Measurements from ENCODE around the gene SOX14.

DNA sequence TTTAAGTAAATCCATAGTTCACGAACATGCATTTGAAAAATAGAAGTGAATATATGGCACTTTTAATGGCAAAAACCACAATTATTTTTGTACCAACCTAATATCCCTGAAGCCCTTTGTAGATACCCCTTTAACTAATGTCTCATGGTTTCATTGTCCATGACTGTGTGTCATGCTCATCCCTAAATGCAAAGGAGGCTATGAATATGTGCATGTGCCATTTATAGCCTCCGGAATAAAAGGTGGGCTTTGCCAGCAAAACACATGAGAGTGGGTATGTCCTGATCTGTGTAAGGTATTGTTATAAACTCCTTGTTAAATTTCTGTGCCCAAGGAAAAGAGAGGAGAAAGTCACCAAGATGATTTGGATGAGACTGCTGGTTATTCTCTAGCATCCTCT lies 20.5 kb upstream of the SOX14 start:
- TF ChIP-seq EZH2 (IDR thresholded peaks at IDR 0.05; ENCODE audit: borderline replicate concordance, low read depth, low read length, severe bottlenecking), result no peak
- TF ChIP-seq, protein P1, sequence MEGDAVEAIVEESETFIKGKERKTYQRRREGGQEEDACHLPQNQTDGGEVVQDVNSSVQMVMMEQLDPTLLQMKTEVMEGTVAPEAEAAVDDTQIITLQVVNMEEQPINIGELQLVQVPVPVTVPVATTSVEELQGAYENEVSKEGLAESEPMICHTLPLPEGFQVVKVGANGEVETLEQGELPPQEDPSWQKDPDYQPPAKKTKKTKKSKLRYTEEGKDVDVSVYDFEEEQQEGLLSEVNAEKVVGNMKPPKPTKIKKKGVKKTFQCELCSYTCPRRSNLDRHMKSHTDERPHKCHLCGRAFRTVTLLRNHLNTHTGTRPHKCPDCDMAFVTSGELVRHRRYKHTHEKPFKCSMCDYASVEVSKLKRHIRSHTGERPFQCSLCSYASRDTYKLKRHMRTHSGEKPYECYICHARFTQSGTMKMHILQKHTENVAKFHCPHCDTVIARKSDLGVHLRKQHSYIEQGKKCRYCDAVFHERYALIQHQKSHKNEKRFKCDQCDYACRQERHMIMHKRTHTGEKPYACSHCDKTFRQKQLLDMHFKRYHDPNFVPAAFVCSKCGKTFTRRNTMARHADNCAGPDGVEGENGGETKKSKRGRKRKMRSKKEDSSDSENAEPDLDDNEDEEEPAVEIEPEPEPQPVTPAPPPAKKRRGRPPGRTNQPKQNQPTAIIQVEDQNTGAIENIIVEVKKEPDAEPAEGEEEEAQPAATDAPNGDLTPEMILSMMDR (IDR thresholded peaks at IDR 0.05; ENCODE audit: borderline replicate concordance, extremely low read depth, low read length, poor library complexity, severe bottlenecking), result no peak
